Muscle of leg (tissue), 11 donors: ENCODE data around the gene SEMA6A. TPM values are rescaled to one million over a fixed set of nuclear protein-coding genes. Genes with fewer than 3 reads are reported as not detected.

Experiments
- DNase-seq: peaks from one replicate; pipeline ENCODE4 v3.0.0; 2013
- H3K27ac ChIP-seq: one replicate; pipeline ENCODE4 v1.5.1; 2013; ENCODE audit warnings: mild to moderate bottlenecking, low read length, control low read depth
- H3K27me3 ChIP-seq: one replicate; pipeline ENCODE4 v1.6.1; 2013; ENCODE audit warnings: low read length; ENCODE audit not compliant: control insufficient read depth, insufficient read depth
- H3K36me3 ChIP-seq: one replicate; pipeline ENCODE4 v1.6.1; 2013; ENCODE audit warnings: low read length; ENCODE audit not compliant: control insufficient read depth, insufficient read depth
- H3K4me1 ChIP-seq: one replicate; pipeline ENCODE4 v1.6.1; 2013; ENCODE audit warnings: low read length; ENCODE audit not compliant: control insufficient read depth, insufficient read depth
- H3K4me3 ChIP-seq: one replicate; pipeline ENCODE4 v1.5.1; 2013; ENCODE audit warnings: low read length, control low read depth
- H3K9me3 ChIP-seq: replicated peaks from 2 replicates; pipeline ENCODE4 v1.6.1; 2013; ENCODE audit warnings: low read depth, low read length; ENCODE audit not compliant: control insufficient read depth
- WGBS: methylation state at CpG from one replicate; pipeline ENCODE4 v1.1.5; 2013; ENCODE audit warnings: missing lambda C conversion rate; ENCODE audit not compliant: insufficient coverage; 5-methylcytosine and 5-hydroxymethylcytosine counted together
- polyA plus RNA-seq, 8 donors: library from polyadenylated mRNA; unstranded; fragments of 120-200 nt; gene quantifications; one replicate each; pipeline versions ENCODE4 v1.2.1 to v1.2.3, GENCODE V29; 2013; ENCODE audit warnings: inconsistent platforms in 1 of 8, low replicate concordance in 1 of 8; ENCODE audit not compliant: insufficient read length in 8 of 8, insufficient read depth in 1 of 8
- total RNA-seq: library from RNA; stranded (reverse); fragments of 120-200 nt; gene quantifications from one replicate; pipeline ENCODE4 v1.2.4, GENCODE V29; 2013

The SEMA6A gene
- total and polyA plus RNA-seq, 9 donors: 32.7 to 58.2 (median 43.9) TPM

GRCh38 chr5:116466727-116467464 lies 107.7 kb downstream of the SEMA6A start:
- 67% methylated on average over 3 of the region's 7 CpGs for WGBS
- Histone ChIP-seq H3K27ac (no peak overlapping the region), H3K4me3 (no peak overlapping the region), H3K9me3 (no peaks in the 10 kb centered on the region), H3K4me1 (no peaks in the 10 kb centered on the region), H3K27me3 (no peaks in the 10 kb centered on the region), H3K36me3 (peaks cover 39% of the 10 kb centered on the region)
- peak; percentile 30 for DNase-seq

- Histone ChIP-seq H3K36me3 (peaks cover 37% of the 10 kb centered on the region), H3K4me3 (no peak overlapping the region), H3K9me3 (no peaks in the 10 kb centered on the region), H3K4me1 (no peaks in the 10 kb centered on the region), H3K27me3 (no peaks in the 10 kb centered on the region), H3K27ac (no peak overlapping the region)
- no CpG with 5 or more reads among the region's 3 CpGs for WGBS
- no peak for DNase-seq
Observed at GRCh38 chr5:116465411-116465810, 109.2 kb downstream of the SEMA6A start.

GRCh38 chr5:116464144-116464708 lies 110.4 kb downstream of the SEMA6A start:
- Histone ChIP-seq H3K27ac (no peak overlapping the region), H3K9me3 (no peaks in the 10 kb centered on the region), H3K27me3 (no peaks in the 10 kb centered on the region), H3K36me3 (peaks cover 37% of the 10 kb centered on the region), H3K4me1 (no peaks in the 10 kb centered on the region), H3K4me3 (no peak overlapping the region)
- 90% methylated on average over 3 of the region's 7 CpGs for WGBS
- DNase-seq: no peak

GRCh38 chr5:116462500-116462899 lies 112.1 kb downstream of the SEMA6A start:
- Histone ChIP-seq H3K27me3 (no peaks in the 10 kb centered on the region), H3K4me1 (no peaks in the 10 kb centered on the region), H3K9me3 (no peaks in the 10 kb centered on the region), H3K36me3 (peaks cover 25% of the 10 kb centered on the region), H3K27ac (no peak overlapping the region), H3K4me3 (no peak overlapping the region)
- WGBS: no CpG with 5 or more reads among the region's 1 CpG
- no peak for DNase-seq

GRCh38 chr5:116459301-116459700 lies 115.3 kb downstream of the SEMA6A start:
- DNase-seq: no peak
- H3K27ac ChIP-seq: no peak overlapping the region
- 42% methylated on average over 1 of the region's 2 CpGs for WGBS
- no peaks in the 10 kb centered on the region for H3K9me3 ChIP-seq
- H3K27me3 ChIP-seq: no peaks in the 10 kb centered on the region
- H3K4me1 ChIP-seq: peaks cover 3% of the 10 kb centered on the region
- peaks cover 13% of the 10 kb centered on the region for H3K36me3 ChIP-seq
- H3K4me3 ChIP-seq: no peak overlapping the region

GRCh38 chr5:116457062-116457461 lies 117.6 kb downstream of the SEMA6A start:
- WGBS: no CpG with 5 or more reads among the region's 4 CpGs
- Histone ChIP-seq H3K4me3 (no peak overlapping the region), H3K27ac (no peak overlapping the region), H3K27me3 (no peaks in the 10 kb centered on the region), H3K36me3 (peaks cover 12% of the 10 kb centered on the region), H3K4me1 (peaks cover 4% of the 10 kb centered on the region), H3K9me3 (no peaks in the 10 kb centered on the region)
- DNase-seq: no peak

GRCh38 chr5:116456036-116456435 lies 118.6 kb downstream of the SEMA6A start:
- no peak overlapping the region for H3K27ac ChIP-seq

GRCh38 chr5:116455061-116455460 lies 119.6 kb downstream of the SEMA6A start:
- H3K36me3 ChIP-seq: peaks cover 19% of the 10 kb centered on the region
- H3K27me3 ChIP-seq: no peaks in the 10 kb centered on the region
- peak overlapping the region; percentile 69 for H3K27ac ChIP-seq
- DNase-seq: no peak
- no peaks in the 10 kb centered on the region for H3K9me3 ChIP-seq
- peaks cover 4% of the 10 kb centered on the region for H3K4me1 ChIP-seq
- no peak overlapping the region for H3K4me3 ChIP-seq
- WGBS: 27% methylated on average over 2 of the region's 5 CpGs

More at GRCh38 chr5:116456036-116456435, 118.6 kb downstream of the SEMA6A start:
- DNase-seq: no peak
- 0% methylated on average over 1 of the region's 1 CpG for WGBS
- H3K4me3 ChIP-seq: no peak overlapping the region
- H3K27me3 ChIP-seq: no peaks in the 10 kb centered on the region
- peaks cover 4% of the 10 kb centered on the region for H3K4me1 ChIP-seq
- no peaks in the 10 kb centered on the region for H3K9me3 ChIP-seq
- peaks cover 17% of the 10 kb centered on the region for H3K36me3 ChIP-seq

- no CpG with 5 or more reads among the region's 9 CpGs for WGBS
- no peak overlapping the region for H3K4me3 ChIP-seq
- DNase-seq: peak; percentile 92
- H3K36me3 ChIP-seq: peaks cover 20% of the 10 kb centered on the region
- peaks cover 4% of the 10 kb centered on the region for H3K4me1 ChIP-seq
- H3K9me3 ChIP-seq: no peaks in the 10 kb centered on the region
- no peaks in the 10 kb centered on the region for H3K27me3 ChIP-seq
- peak overlapping the region; percentile 69 for H3K27ac ChIP-seq
Observed at GRCh38 chr5:116454417-116454927, 120.2 kb downstream of the SEMA6A start.

GRCh38 chr5:116453988-116454411 lies 120.6 kb downstream of the SEMA6A start:
- peak overlapping the region; percentile 69 for H3K27ac ChIP-seq
- H3K4me3 ChIP-seq: no peak overlapping the region
- DNase-seq: no peak
- peaks cover 4% of the 10 kb centered on the region for H3K4me1 ChIP-seq
- no CpG with 5 or more reads among the region's 5 CpGs for whole genome bisulfite sequencing
- H3K9me3 ChIP-seq: no peaks in the 10 kb centered on the region
- peaks cover 23% of the 10 kb centered on the region for H3K36me3 ChIP-seq
- H3K27me3 ChIP-seq: no peaks in the 10 kb centered on the region
